GM23248 (cell line): ENCODE measurements around the gene TAF11L4. TPM values are rescaled to one million over a fixed set of nuclear protein-coding genes. Genes with fewer than 3 reads are reported as not detected.
"Not testable (repeated sequence)": the region's sequence is repeated elsewhere in the genome, so short reads cannot be mapped to it uniquely, and the experiment has no call there.

Source experiments
- DNase-seq: peaks from one replicate; pipeline ENCODE4 v3.0.0-alpha.2; 2015
- H2AFZ ChIP-seq: fragments of 200-600 bp; sonication (generic); 2 replicates; pipeline ENCODE4 v1.6.1; 2016; ENCODE audit warnings: antibody characterized with exemption
- H3F3A ChIP-seq: fragments of 200-600 bp; sonication (generic); 2 replicates; pipeline ENCODE4 v1.6.1; 2016; ENCODE audit warnings: mild to moderate bottlenecking, antibody characterized with exemption, mixed run types; ENCODE audit not compliant: insufficient read depth
- H3K27ac ChIP-seq: fragments of 200-600 bp; sonication (generic); 2 replicates; pipeline ENCODE4 v1.5.1; 2016; ENCODE audit warnings: mild to moderate bottlenecking
- H3K27me3 ChIP-seq: fragments of 200-600 bp; sonication (generic); replicated peaks from 2 replicates; pipeline ENCODE4 v1.6.1; 2016; ENCODE audit warnings: mild to moderate bottlenecking; ENCODE audit not compliant: insufficient read depth
- H3K36me3 ChIP-seq: fragments of 200-600 bp; sonication (generic); 2 replicates; pipeline ENCODE4 v1.6.1; 2016; ENCODE audit warnings: low read depth, mild to moderate bottlenecking
- H3K4me1 ChIP-seq: fragments of 200-600 bp; sonication (generic); 2 replicates; pipeline ENCODE4 v1.6.1; 2016; ENCODE audit warnings: mild to moderate bottlenecking; ENCODE audit not compliant: insufficient read depth
- H3K4me2 ChIP-seq: fragments of 200-600 bp; sonication (generic); one replicate; pipeline ENCODE4 v1.6.1; 2016; ENCODE audit warnings: mild to moderate bottlenecking; ENCODE audit not compliant: unreplicated experiment
- H3K4me3 ChIP-seq: fragments of 200-600 bp; sonication (generic); 2 replicates; pipeline ENCODE4 v1.5.1; 2016; ENCODE audit warnings: mild to moderate bottlenecking
- H3K79me2 ChIP-seq: fragments of 200-600 bp; sonication (generic); 2 replicates; pipeline ENCODE4 v1.6.1; 2016; ENCODE audit warnings: mild to moderate bottlenecking; ENCODE audit not compliant: insufficient read depth
- H3K9ac ChIP-seq: fragments of 200-600 bp; sonication (generic); 2 replicates; pipeline ENCODE4 v1.6.1; 2016; ENCODE audit warnings: mild to moderate bottlenecking
- H3K9me2 ChIP-seq: fragments of 200-600 bp; sonication (generic); 2 replicates; pipeline ENCODE4 v1.6.1; 2016; ENCODE audit warnings: mixed run types, mild to moderate bottlenecking, moderate library complexity; ENCODE audit not compliant: insufficient read depth
- H3K9me3 ChIP-seq: fragments of 200-600 bp; sonication (generic); one replicate; pipeline ENCODE4 v1.6.1; 2017; ENCODE audit warnings: low read depth
- H4K20me1 ChIP-seq: fragments of 200-600 bp; sonication (generic); 2 replicates; pipeline ENCODE4 v1.6.0; 2016; ENCODE audit not compliant: insufficient read depth
- EZH2 ChIP-seq: fragments of 200-600 bp; sonication (generic); IDR thresholded peaks from 2 replicates; pipeline ENCODE4 v1.6.1; 2018; ENCODE audit warnings: antibody characterized with exemption, mild to moderate bottlenecking; ENCODE audit not compliant: insufficient read depth, poor library complexity, severe bottlenecking
- EZH2phosphoT487 ChIP-seq: fragments of 200-600 bp; sonication (generic); IDR thresholded peaks from 2 replicates; pipeline ENCODE4 v1.6.1; 2018; ENCODE audit warnings: antibody characterized with exemption, moderate library complexity, mild to moderate bottlenecking, low read depth; ENCODE audit not compliant: insufficient read depth
- WGBS, 2 experiments: methylation state at CpG; one replicate each; pipeline ENCODE4 v1.1.6; 2015 to 2017; ENCODE audit warnings: low lambda C conversion rate in 2 of 2, low coverage in 1 of 2; ENCODE audit errors: missing lambda C conversion rate in 2 of 2; 5-methylcytosine and 5-hydroxymethylcytosine counted together
- in situ Hi-C: fragments of 300-500 bp; cut with MboI; formaldehyde crosslinking; loops from 2 replicates; pipeline ENCODE4 v1.15.0; 2020
- polyA plus RNA-seq: library from polyadenylated mRNA; unstranded; fragments of >200 nt; fragmentation: Nextera tagmentation; extraction: Ambion mirVana; gene quantifications from 2 replicates; pipeline ENCODE4 v1.2.1, GENCODE V29; 2016
- total RNA-seq: library from RNA; depleted of rRNA; stranded (reverse); fragments of >200 nt; shearing (Covaris generic); gene quantifications from 2 replicates; pipeline ENCODE4 v1.2.3, GENCODE V29; 2014

Gene TAF11L4
- total and polyA plus RNA-seq, 2 experiments from 2014 or later = not detected

DNA sequence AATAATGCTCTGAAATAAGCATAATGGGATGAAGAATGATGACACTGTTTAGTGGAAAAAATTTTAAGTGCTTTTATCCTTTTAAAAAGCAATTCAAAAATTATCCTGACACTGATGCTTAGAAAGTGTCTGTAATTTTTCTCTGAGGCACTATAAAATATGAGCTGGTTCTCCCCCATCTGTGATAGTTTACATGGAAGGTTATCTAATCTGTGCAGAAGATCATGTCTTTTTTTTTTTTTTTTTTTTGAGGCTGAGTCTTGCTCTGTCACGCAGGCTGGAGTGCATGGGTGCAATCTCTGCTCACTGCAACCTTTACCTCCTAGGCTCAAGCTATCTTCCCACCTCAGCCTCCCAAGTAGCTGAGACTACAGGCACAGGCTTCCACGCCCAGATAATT, 38.8 kb upstream of the TAF11L4 start:
- no peaks in the 10 kb centered on the region for H3K9me3 ChIP-seq
- H3F3A ChIP-seq = no peaks in the 10 kb centered on the region
- H3K4me2 ChIP-seq = no peak overlapping the region
- in situ Hi-C loops = no loop called here
- H3K4me1 ChIP-seq = no peaks in the 10 kb centered on the region
- no peaks in the 10 kb centered on the region for H3K79me2 ChIP-seq
- no peak overlapping the region for H2AFZ ChIP-seq
- H3K9me2 ChIP-seq = no peaks in the 10 kb centered on the region
- no peaks in the 10 kb centered on the region for H4K20me1 ChIP-seq
- H3K27ac ChIP-seq = no peak overlapping the region
- no peaks in the 10 kb centered on the region for H3K36me3 ChIP-seq
- TF ChIP-seq EZH2 (no peak), EZH2phosphoT487 (no peak)
- peaks cover 13% of the 10 kb centered on the region; the same call in 1 of the 2 replicates for H3K27me3 ChIP-seq
- DNase-seq = no peak
- H3K4me3 ChIP-seq = no peak overlapping the region
- H3K9ac ChIP-seq = no peak overlapping the region
- WGBS, 2 experiments = 26 to 30% methylated on average over 2 of the region's 2 CpGs

DNA sequence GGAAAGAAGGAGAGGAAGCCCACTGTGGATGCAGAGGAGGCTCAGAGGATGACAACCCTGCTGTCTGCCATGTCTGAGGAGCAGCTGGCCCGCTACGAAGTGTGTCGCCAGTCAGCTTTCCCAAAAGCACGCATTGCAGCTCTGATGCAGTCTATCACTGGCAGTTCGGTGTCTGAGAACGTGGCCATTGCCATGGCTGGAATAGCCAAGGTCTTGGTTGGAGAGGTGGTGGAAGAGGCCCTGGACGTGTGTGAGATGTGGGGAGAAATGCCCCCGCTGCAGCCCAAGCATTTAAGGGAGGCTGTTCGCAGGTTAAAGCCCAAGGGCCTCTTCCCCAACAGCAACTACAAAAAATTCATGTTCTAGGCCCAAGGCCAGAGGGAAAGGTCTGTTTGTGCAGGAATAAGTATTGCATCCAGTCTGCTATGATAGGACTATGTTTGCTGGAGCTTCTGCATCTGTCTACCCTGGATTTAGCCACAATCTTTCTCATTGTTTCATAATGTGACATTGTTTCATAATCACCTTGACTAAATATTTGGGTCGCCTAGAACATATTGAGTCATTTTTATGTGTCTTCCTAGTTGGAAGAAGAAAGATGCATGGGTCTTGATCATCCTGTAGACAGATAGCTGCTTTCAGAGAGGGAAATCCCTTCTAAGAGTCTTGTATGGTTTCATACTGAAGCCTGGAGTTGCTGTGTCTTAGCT, 35.0 kb upstream of the TAF11L4 start:
- H3K4me1 ChIP-seq, H2AFZ ChIP-seq, H3F3A ChIP-seq, DNase-seq, in situ Hi-C loops, H3K79me2 ChIP-seq, H3K27ac ChIP-seq, H3K36me3 ChIP-seq, H3K9me2 ChIP-seq, H3K9me3 ChIP-seq, H3K4me3 ChIP-seq, H3K9ac ChIP-seq, H4K20me1 ChIP-seq, H3K4me2 ChIP-seq: not testable (repeated sequence)
- WGBS, 2 experiments = 65 to 67% methylated on average over 10 of the region's 10 CpGs
- H3K27me3 ChIP-seq = peaks cover 14% of the 10 kb centered on the region

DNA sequence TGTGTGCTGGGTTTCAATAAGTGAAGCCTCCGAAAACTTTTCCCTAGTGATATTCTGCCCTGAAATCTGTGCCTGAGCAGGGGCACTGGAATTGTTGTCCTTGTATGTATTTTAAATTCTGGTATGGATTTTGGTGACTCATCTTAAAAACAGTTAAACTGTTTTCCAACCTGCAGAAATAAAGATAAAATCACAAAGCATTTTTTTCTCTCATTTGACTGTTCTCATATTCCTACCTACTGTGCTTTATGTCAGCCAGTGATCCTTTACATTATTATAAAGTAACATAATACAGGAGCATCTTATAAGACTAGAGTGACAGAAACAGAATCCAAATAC, 34.5 kb upstream of the TAF11L4 start:
- peaks cover 13% of the 10 kb centered on the region for H3K27me3 ChIP-seq
- no peaks in the 10 kb centered on the region for H3F3A ChIP-seq
- no peaks in the 10 kb centered on the region for H3K36me3 ChIP-seq
- 37 to 57% methylated on average over 1 of the region's 1 CpG for WGBS, 2 experiments
- no peaks in the 10 kb centered on the region for H3K79me2 ChIP-seq
- in situ Hi-C loops = no loop called here
- no peak for DNase-seq
- no peaks in the 10 kb centered on the region for H3K9me3 ChIP-seq
- H3K9me2 ChIP-seq = no peaks in the 10 kb centered on the region
- H3K4me1 ChIP-seq = no peaks in the 10 kb centered on the region
- no peak overlapping the region for H3K4me2 ChIP-seq
- no peak overlapping the region for H3K4me3 ChIP-seq
- H2AFZ ChIP-seq = no peak overlapping the region
- H3K27ac ChIP-seq = no peak overlapping the region
- no peaks in the 10 kb centered on the region for H4K20me1 ChIP-seq
- H3K9ac ChIP-seq = no peak overlapping the region
- TF ChIP-seq EZH2 (no peak), EZH2phosphoT487 (no peak)

DNA sequence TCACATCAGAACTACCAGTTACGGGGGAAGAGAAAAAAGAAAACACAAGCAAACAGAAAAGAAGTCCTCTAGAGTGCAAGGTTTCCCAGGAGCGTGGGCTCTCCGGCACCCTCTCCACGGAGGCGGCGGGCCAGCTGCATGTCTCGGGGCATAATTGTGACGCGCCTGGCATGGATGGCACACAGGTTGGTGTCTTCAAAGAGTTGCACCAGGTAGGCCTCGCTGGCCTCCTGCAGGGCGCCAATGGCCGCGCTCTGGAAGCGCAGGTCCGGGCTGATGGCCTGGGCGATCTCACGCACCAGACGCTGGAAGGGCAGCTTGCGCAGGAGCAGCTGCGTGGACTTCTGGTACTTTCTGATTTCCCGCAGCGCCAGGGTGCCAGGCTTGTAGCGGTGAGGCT, 30.3 kb upstream of the TAF11L4 start:
- WGBS, 2 experiments = 88 to 92% methylated on average over 19 to 23 of the region's 23 CpGs
- in situ Hi-C loops, H3K27ac ChIP-seq: not testable (repeated sequence)

DNA sequence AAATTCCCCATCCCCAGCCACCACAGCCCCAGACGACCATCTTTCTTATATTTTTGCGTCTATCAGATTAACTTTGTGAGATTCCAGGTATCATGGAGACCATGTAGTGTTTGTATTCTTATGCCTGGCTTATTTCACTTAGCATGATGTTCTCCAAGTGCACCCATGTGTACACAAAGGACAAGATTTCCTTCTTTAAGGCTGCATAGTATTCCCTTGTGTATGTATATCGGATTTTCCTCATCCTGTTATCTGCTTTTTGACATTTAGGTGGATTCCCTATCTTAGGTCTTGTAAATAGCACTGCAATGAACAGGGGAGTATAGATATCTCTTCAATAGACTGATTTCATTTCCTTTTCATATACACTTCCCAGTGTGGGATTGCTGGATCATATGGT, 28.8 kb upstream of the TAF11L4 start:
- no peak overlapping the region for H3K4me2 ChIP-seq
- H3F3A ChIP-seq = no peaks in the 10 kb centered on the region
- H3K9ac ChIP-seq = no peak overlapping the region
- no peak overlapping the region for H3K4me3 ChIP-seq
- H3K79me2 ChIP-seq = no peaks in the 10 kb centered on the region
- no peak overlapping the region for H3K27ac ChIP-seq
- H4K20me1 ChIP-seq = no peaks in the 10 kb centered on the region
- no peak overlapping the region for H2AFZ ChIP-seq
- no peak for DNase-seq
- in situ Hi-C loops = no loop called here
- TF ChIP-seq EZH2phosphoT487 (no peak), EZH2 (no peak)
- H3K9me3 ChIP-seq = no peaks in the 10 kb centered on the region
- H3K9me2 ChIP-seq = no peaks in the 10 kb centered on the region
- H3K4me1 ChIP-seq = no peaks in the 10 kb centered on the region
- no peaks in the 10 kb centered on the region for H3K36me3 ChIP-seq
- WGBS, 2 experiments = 47% methylated on average over 3 of the region's 3 CpGs
- H3K27me3 ChIP-seq = peaks cover 5% of the 10 kb centered on the region

More for the DNA sequence above, 30.3 kb upstream of the TAF11L4 start:
- H3K4me1 ChIP-seq, H3K9ac ChIP-seq, H2AFZ ChIP-seq, H3K79me2 ChIP-seq, H3K9me3 ChIP-seq, H3K27me3 ChIP-seq, H3K36me3 ChIP-seq, H3K4me3 ChIP-seq, H4K20me1 ChIP-seq, H3K4me2 ChIP-seq, H3K9me2 ChIP-seq, H3F3A ChIP-seq, DNase-seq: not testable (repeated sequence)
